ENCODE results near the gene FASLG. TPM values are rescaled to one million over a fixed set of nuclear protein-coding genes. Genes with fewer than 3 reads are reported as not detected.

Gene FASLG
- total RNA-seq, 1 donor from 2014 or later = not detected

DNA sequence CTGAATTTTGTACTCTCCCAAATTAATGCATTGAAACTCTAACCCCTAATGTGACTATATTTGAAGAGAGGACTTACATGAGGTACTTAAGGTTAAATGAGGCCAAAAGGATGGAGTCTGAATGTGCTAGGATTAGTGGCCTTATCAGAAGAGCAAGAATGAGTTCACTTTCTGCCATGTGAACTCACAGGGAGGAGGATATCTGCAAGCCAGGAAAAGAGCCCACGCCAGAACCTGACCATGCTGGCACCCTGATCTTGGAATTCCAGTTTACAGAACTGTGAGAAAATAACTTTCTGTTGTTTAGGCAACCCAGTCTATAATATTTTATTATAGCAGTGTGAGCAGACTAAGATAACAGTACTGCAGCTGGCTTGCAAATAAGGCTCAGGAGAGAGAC, 12.2 kb upstream of the FASLG start:
- DNase-seq (ENCODE audit: low read depth, low spot score) = no peak

DNA sequence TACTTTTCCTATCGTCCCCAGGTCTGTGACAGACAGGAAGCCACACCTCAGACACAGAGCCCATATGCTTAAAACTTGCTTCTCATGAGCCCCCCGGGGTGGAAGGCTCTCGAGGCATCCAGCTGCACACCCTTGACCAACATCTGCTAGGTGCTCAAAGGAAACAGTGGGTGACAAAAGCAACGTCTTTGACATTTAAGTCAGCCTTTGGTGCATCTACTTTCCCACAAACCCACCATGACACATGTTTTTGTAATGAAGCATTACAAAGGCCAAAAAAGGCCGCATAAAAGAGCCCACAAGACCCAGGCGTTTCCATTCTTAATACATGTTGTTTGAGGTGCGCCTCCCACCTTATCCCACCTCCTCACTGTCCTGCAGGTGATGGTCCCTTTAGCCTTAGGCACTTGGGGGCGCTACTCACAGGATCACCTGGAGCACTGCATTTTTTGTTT, 11.8 kb upstream of the FASLG start:
- DNase-seq (ENCODE audit: low read depth, low spot score) = no peak

DNA sequence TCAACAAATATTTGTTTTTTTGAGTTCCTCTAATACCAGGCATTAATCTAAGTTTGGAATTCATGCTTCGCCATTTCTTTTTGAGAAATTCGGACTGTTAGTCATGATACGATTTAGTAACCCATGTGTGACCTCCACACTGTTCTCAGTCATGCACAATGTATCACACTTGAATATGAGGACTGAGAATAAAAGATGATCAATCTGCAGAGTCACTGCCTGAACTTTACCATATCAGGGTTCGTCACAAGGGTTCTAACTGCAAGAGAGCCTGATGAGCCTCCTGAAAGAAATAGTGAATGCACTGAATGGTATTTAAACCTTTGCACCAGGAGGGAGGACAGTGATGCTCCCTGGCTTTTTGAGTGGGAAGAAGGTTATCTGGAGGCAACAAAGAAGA, 10.9 kb upstream of the FASLG start:
- no peak for DNase-seq (ENCODE audit: low read depth, low spot score)

DNA sequence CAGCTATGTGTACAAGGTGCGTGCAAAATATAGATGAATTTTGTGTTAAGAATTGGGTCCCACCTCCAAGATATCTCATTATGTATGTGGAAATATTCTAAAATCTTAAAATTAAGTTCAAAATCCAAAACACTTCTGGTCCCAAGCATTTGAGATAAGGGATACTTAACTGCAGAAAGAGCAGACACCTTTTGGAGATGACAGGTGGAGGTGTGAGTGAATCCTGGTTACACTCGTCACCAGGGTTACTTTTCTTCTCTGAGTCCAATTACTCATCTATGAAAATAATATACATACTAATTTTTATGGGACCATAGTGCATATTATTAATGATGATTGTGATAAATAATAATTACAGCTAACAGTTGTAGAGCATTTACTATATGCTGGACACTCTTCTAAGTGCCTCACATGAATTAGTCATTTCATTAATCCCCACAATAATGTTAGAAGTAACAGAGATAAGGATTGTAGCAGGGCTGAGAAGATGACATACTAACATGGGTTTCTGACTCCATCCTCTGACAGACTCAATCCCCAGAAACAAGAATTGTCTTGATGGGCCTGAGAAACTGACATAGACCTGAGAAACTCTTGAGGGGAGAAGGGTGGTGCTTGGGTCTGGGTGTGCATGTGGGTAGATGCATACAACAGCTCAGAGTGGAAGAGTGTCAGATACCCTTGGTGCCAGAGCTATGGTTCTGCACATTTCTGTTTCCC, 8.3 kb upstream of the FASLG start:
- DNase-seq (ENCODE audit: low read depth, low spot score) = no peak

DNA sequence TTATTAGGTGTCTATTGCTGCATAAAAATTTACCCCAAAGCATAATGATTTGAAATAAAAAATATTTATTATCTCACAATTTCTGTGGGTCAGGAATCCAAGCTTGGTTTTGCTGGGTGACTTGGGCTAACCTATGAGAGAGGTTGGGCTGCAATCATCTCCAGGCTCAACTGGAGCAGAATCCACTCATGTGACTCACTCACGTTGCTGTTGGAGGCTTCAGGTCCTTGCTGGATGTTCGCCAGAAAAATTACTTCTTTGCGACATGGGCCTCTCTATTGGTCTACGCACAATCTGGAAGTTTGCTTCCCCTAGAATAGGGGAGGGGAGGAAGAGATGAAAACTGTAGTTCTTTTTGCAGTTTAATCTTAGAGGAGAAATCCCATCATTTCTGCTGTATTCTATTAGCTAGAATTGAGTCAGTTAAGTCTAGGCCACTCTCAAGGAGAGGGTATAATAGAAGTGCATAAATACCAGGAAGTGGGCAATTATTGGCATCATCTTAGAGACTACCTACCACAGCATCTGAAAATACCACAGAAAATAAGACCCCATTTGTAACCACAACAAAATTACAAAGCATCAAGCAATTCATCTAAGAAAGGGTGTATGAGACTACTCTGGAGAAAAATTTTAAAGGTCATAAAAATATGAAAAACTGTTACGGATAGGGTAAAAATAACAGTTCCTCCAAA, 5.7 kb upstream of the FASLG start:
- DNase-seq (ENCODE audit: low read depth, low spot score) = no peak

DNA sequence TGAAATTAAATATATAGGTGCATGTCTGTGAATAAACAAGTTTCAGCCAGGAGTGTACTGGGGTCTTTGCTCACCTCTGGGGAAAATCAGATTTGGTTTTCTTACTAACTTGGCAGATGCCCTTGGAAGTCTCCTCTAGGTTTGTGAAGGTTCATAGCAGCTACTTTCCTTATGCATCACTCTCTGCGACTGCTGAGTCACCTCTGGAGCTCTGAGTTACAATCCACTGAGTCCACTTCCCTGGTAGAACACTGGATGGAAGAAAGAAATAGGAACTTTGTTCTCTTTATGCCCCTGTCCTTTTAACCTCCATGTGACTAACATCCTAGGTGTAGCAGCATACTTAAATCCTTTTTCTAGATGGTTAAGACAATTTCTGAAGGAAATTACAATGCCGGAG, 4.4 kb upstream of the FASLG start:
- DNase-seq (ENCODE audit: low read depth, low spot score) = no peak

DNA sequence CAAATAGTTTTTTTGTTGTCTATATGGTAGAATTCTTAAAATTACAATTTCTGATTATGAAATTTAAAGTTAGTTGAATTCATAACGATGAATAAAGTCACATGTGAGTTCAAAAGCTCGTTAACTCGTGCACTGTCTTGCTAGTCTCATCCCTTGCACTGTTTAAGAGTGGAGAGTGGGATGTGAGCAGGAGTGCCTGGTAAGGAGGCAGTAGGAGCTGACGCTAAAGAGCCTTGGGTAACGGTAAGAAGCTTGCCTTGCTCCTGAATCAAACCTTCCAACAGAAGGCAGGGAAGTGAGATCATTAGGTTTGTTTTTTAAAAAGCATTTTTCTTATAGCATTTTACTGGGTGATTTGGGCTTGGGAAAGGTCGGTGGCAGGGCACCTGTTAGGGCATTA, 2.3 kb upstream of the FASLG start:
- DNase-seq (ENCODE audit: low read depth, low spot score) = no peak

DNA sequence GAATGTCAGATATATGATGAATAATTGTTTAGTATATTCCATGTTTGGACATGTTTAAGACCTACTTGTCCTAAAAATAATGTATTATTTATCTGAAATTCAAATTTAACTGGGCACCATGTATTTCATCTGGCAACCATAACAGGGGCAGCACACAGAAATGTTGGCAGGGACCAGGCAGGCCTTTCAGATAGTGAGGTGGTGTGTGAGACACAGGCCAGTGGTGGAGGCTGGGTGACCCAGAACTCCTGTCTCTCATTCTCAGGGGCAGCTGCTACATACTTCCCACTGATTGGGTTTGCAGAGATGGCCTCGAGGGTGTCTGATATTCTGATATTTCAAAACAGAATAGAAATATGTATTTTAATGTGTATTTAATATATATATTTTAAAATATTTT, 1.3 kb upstream of the FASLG start:
- no peak for DNase-seq (ENCODE audit: low read depth, low spot score)

DNA sequence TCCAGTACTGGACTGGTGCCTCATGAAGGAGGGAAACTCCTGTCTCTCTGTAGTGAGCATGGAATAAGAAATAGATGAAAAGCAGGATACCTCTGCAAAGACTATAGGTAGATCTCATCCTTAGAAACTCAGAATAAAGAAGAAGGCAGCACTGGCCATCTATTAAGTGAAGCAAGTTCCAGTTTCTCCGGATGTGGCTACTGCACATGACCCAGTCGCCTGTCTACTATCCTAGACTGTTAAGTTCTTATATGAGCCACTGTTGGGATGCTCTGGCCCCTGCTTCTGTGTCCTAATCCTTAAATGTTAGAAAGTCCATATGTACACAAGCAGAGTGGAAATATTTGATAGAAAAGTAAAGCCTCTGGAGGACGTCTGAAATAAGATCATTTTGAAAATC, 2.2 kb downstream of the FASLG start:
- DNase-seq (ENCODE audit: low read depth, low spot score) = no peak

DNA sequence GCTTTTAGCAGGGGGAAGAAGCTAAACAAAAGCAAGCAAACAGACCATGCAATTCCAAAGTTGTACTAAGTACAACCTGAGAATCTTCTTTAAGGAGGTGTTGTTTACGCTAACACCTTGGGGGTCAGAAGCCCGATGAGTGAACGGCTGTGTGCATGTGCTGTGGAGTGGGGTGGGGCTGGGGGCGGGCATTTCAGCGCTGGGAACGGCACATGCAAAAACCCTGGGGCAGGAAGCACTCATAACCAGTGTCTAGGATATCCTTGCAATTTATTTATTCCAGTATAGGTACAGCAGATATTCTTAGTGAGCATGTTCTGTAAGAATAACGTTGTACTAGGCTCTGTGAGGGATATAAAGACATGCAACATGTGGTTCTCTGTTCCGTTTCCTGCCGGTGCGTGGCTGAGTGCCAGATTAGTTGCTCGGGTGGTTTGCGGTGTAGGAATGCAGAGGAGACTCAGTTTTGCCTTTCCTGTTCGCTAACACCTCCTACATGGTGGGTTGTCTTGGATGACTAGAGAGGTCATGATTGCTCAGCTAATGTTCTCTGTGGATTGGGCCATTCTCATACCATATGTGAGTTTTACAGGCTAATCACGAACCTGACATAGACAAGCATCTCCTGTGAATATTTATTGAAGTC, 3.7 kb downstream of the FASLG start:
- no peak for DNase-seq (ENCODE audit: low read depth, low spot score)

DNA sequence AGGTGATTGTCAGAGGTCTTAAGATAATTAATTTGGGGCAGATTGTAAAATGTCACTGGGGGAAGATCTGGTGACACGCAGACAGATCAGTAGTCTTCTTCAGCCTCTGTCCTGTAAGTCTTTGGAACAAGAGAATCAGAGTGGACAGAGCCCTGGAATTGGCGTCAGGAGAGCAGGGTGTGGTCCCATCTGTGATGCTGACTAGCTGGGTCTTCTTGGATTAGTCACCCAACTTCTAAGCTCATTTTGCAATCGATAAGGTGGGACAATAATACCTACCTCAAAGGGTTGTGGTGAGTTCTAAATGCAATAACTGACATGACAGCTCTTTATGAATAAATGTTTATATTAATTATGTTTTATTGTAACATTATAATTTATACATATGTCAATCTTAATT, 4.8 kb downstream of the FASLG start:
- DNase-seq (ENCODE audit: low read depth, low spot score) = no peak

DNA sequence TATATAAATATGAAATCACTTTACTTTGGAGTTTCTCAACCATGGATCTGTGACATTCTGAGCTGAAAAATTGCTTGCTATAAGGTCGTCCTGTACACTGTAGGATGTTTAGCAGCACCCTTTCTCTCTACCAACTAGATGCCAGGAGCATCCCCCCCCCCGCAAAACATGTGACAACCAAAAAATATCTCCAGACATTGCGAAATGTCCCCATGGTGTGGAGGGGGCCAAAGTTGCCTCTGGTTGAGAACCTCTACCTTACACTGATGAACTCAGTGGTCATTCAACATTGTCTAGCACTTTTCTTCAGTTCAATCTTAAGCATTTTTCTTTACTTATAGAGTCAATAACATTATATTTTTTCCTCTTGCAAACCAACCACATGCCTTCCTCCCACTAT, 9.2 kb downstream of the FASLG start:
- DNase-seq (ENCODE audit: low read depth, low spot score) = no peak

DNA sequence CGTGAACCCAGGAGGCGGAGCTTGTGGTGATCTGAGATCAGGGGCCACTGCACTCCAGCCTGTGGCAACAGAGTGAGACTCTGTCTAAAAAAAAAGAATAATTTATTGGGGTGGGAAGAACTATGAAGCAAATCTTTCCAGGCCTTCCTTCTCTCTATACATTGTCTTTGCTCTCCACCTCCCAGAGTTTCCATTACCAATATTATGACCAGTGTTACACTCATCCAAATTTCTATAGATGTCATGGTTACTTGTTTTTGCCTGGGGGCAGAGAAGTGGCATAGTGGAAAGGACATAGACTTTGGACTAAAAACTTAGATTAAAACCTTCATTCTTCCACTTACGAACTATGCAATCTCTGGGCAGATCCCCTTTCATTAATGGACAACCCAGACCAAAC, 10.1 kb downstream of the FASLG start:
- DNase-seq (ENCODE audit: low read depth, low spot score) = no peak

DNA sequence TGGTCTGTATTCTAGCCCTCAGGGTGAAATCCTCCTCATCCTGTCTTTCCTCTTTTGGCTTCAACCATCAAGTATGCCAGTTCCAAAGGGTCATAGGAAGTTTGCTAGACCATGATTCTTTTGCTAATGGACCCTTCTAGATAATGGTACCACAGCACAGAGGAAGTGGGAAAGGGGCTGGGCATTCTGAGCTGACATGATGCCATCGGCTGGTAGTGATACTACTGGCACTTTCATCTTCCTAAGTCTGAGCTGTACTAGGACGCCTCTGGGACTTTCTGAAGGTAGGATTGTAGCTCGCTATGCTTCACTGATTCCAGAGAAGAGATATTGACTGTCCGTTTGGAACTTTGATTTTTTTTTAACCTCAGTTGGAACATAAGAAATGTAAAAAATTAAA, 11.4 kb downstream of the FASLG start:
- DNase-seq (ENCODE audit: low read depth, low spot score) = no peak

DNA sequence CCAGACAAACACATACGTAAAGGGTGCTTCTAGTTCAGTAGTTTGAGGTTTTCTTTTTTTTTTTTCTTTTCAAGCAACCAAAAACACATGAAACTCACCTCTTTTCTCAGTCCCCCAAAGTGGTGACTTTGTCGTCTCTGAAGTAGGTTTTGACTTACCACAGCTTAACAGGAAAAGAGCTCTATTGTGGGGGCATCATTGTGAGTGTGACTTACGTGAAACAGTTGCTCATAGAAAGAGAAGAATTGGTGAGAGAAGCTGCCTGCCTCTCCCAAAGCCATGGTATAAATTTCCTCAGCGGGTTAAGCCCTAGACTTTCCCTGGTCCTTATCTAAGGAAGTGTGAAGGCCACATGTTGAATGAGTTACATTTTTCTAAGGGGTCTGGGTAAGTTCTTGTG, 11.9 kb downstream of the FASLG start:
- no peak for DNase-seq (ENCODE audit: low read depth, low spot score)

DNA sequence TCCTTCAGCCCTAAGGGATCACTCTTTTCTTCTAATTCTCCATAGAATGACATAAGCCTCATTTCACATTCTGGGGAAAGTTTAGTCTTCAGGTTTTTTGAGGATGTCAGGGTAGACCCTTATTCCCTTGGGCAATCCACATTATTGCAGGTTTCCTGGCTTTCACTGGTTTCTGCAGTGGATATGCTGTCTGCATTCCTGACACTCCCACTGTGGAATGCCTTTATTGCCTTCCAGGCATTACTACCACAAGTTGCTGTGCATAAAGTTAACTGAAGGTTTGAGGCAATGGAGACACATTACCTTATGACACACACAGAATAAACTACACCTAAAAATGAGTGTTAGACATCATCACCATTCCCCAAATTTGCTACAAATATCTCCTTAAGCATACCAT, 12.7 kb downstream of the FASLG start:
- no peak for DNase-seq (ENCODE audit: low read depth, low spot score)

DNA sequence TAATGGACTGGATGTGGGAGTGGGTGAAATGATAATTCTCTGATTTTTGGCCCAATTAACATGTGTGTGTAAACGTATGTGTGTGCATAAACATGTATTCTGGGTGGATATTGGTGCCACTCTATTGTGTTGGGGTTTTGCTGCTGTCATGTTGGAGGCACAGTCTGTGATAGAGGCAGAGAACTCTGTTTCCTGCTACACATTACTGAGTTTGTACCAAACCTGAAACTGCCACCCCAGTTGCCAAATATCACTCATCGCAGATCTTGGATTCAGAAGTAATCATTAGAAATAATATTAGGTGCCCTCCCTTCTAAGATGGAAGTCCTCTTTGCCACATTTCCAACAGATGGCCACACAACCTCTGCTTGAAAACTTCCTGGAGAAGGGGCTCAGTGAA, 13.8 kb downstream of the FASLG start:
- no peak for DNase-seq (ENCODE audit: low read depth, low spot score)

DNA sequence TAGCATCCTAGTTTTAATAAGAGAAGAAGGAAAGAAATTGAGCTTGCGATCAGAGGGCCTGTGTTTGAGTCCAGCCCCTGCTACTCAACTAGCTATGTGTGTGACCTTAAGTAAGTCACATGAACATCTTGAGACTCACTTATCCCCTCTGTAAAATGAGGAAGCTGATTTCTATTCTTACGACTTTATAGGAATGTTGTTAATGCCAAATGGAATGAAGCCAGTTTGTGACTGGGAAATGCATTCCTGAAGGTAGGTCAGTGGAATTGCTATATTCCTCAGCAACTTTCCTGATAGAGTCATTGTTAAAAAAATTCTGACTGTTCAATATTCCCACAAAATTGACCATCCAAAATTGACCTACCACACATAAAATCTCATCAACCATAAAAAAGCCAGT, 14.9 kb downstream of the FASLG start:
- DNase-seq (ENCODE audit: low read depth, low spot score) = no peak

DNA sequence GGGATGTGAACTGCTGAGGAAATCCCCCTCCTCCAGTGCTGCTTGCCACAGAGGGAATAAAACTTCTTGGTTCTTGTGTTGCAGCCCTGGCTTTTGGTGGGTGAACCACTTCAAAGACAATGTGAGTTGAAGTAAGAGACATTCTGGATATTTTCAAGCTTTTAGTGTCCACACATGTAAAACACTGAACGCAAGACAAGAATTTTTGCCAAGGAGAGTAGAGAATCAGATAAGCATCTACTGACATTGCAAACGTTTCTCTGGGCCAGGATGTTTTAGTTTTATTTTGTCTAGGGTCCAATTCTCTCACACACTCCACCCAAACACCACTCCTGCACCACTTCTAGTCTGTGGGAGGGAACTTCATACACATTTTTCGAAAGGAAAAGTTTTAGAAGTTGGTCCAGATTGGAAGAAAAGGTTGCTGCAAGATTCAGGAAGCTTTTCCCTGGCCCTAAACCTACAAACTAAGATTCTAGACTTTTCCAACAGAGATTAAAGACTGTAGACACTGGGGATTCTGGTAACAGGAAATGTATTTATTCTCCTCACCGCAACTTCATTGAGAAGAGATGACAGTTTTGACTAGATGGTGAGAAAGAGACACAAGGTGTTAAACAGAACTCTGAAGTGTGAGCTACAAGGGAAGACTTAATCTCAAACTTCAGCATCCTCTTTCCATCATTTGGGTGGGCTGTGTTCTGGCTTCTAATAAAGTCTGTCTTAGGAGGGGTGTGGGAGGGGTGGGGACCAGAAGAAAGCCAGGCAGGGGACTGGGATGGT, 16.1 kb downstream of the FASLG start:
- no peak for DNase-seq (ENCODE audit: low read depth, low spot score)

DNA sequence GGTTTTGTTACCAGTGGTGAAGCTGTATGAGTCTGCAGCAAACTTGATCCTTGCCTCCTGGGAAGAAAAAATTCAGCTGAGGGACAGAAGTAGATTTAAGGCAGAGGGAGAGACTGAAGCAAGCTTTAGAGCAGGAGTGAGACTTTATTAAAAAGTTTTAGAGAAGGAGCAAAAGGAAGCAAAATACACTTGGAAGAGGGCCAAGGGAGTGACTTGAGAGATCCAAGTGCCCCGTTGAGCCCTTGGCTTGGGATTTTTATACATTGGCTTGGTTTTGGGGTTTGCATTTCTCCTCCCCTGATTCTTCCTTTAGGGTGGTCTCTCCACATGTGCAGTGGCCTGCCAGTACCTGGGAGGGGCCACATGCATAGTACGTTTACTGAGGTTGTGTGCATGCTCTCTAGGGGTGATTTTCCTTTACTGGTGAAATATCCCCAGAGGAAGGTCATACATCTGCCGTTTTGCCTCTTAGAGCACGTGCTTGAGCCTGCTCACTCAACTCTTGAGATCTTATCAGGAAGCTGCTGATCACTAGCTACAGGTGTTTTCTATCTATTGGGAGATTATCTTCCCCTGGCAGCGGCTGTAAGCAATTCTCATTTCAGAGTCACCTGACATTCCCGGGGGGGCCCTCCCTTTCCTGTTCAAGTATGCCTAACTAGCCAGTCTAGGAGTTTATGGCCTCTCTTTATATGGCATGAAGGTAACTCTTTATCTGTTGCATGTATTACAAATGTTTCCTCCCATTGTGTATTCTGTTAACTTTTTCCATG, 20.3 kb downstream of the FASLG start:
- no peak for DNase-seq (ENCODE audit: low read depth, low spot score)

DNA sequence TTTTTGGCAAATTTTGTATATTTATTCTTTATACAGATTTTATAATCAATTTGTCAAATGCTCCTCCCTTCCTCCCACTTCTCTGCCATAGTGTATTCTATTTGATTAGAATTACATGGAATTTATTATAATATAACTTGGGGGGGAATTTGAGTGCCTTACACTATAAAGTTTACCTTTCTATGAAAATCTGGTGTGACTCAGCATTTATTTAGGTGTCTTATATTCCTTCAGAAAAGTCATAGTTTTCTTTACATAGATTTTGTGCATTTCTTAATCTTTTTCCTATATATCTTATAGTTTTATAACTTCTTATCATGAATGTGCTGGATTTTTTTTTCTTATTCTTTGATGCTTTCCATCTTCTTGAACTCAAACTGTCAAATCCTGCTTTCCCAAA, 21.3 kb downstream of the FASLG start:
- no peak for DNase-seq (ENCODE audit: low read depth, low spot score)
